ENCODE data around the gene TET3. TPM values are rescaled to one million over a fixed set of nuclear protein-coding genes. Genes with fewer than 3 reads are reported as not detected.

The TET3 gene
- 10 to 100 TPM in 1 of 3 donors, 1 to 10 TPM in 2; 7.9 to 13.2 (median 9.8) TPM for total RNA-seq

DNA sequence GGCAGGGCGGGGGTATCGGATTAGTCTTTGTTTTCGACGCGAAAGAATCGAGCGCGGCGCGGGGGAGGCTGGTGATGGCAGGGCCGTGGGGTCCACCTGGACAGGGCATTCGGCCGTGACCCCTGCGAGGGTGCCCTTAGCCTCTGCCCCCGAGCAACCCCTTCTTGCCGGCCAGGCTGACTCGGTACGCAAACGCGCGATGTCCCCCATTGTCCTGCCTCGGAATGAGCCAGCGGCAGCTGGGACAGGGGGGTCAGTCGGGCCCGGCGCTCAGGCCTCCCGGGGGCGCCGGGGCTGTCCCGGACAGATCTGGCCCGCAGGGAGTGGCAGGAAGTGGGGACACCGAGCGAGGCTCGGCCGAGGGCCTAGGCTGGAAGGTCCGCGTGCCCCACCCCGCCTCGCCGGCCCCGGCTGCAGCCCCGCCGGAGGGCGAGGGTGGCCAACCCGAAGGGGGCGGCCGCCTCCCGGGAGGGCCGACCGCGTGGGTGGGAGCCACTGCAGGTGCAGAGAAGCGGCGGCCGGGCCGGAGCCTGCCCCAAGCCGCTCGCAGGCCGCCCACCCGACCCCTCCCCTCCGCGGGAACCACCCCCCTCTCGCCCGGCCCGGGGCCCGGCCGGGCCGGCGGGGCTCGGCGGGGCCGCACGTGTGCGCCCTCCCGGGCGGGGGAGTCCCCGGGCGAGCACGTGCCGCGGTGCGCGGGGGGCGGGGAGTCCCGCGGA, at the start of gene TET3:
Gene TET3 (plus strand): TSS at position 708 of the 719 bp plus-strand sequence. CDS start 1,494 bp downstream, outside the sequence.
- no peak for DNase-seq (ENCODE audit: low spot score in 2 of 2)
- TF ChIP-seq POLR2AphosphoS5 (IDR thresholded peaks at IDR 0.05): no peak
- no peak for TF ChIP-seq POLR2A (IDR thresholded peaks at IDR 0.05)
- TF ChIP-seq, protein P1, sequence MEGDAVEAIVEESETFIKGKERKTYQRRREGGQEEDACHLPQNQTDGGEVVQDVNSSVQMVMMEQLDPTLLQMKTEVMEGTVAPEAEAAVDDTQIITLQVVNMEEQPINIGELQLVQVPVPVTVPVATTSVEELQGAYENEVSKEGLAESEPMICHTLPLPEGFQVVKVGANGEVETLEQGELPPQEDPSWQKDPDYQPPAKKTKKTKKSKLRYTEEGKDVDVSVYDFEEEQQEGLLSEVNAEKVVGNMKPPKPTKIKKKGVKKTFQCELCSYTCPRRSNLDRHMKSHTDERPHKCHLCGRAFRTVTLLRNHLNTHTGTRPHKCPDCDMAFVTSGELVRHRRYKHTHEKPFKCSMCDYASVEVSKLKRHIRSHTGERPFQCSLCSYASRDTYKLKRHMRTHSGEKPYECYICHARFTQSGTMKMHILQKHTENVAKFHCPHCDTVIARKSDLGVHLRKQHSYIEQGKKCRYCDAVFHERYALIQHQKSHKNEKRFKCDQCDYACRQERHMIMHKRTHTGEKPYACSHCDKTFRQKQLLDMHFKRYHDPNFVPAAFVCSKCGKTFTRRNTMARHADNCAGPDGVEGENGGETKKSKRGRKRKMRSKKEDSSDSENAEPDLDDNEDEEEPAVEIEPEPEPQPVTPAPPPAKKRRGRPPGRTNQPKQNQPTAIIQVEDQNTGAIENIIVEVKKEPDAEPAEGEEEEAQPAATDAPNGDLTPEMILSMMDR (IDR thresholded peaks at IDR 0.05): no peak
- Histone ChIP-seq H3K9me3 (no peaks in the 10 kb centered on the region), H3K27me3 (no peaks in the 10 kb centered on the region), H3K27ac (peak within 1 kb of the TSS; percentile 90 to 91), H3K36me3 (no peaks in the 10 kb centered on the region), H3K4me3 (peak within 1 kb of the TSS; percentile 54 to 83 (median 69)), H3K4me1 (peaks cover 8 to 12% of the 10 kb centered on the region in 2 donors)
- intact Hi-C loops (cut with DNase I; ENCODE audit: low total_unique reads): loop anchor here (10.0 kb wide), 1 partner anchor 60 kb away; the partner anchor contains the start of gene DGUOK

DNA sequence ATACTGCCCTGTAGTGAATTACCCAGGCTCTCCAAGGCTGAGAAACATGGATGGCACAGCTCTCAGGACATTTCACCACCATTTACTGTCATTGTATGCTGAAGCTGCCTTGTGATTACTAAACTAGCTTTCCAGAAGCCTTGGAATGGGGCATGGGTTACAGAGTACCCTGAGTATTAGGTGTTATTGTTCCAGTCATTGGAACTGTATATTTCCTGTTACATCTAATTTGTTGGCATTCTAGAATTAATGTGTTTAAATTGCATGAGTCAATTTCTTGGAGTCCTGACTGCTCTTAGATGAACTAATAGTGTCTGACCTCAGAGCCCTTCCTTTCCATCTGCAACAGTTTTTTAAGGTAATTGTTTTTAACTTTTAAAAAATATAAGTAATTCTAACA, 49.1 kb upstream of the TET3 start:
- Histone ChIP-seq H3K36me3 (no peaks in the 10 kb centered on the region), H3K4me1 (no peaks in the 10 kb centered on the region), H3K27me3 (no peaks in the 10 kb centered on the region), H3K9me3 (no peaks in the 10 kb centered on the region), H3K4me3 (no peak overlapping the region), H3K27ac (peak overlapping the region in 1 of 2 donors; percentile 57)
- no peak for TF ChIP-seq POLR2A (IDR thresholded peaks at IDR 0.05)
- TF ChIP-seq POLR2AphosphoS5 (IDR thresholded peaks at IDR 0.05): no peak
- TF ChIP-seq, protein P1 (IDR thresholded peaks at IDR 0.05): no peak
- intact Hi-C loops (cut with DNase I; ENCODE audit: low total_unique reads): no loop called here
- DNase-seq (ENCODE audit: low spot score in 2 of 2): no peak

GRCh38 chr2:73937103-73937885, 47.4 kb upstream of the TET3 start:
- intact Hi-C loops (cut with DNase I; ENCODE audit: low total_unique reads): no loop called here
- no peak overlapping the region for H3K27ac ChIP-seq
- no peaks in the 10 kb centered on the region for H3K4me1 ChIP-seq
- H3K36me3 ChIP-seq: no peaks in the 10 kb centered on the region
- H3K9me3 ChIP-seq: no peaks in the 10 kb centered on the region
- DNase-seq (ENCODE audit: low spot score in 2 of 2): no peak
- TF ChIP-seq, protein P1 (IDR thresholded peaks at IDR 0.05): no peak
- no peak for TF ChIP-seq POLR2A (IDR thresholded peaks at IDR 0.05)
- no peak for TF ChIP-seq POLR2AphosphoS5 (IDR thresholded peaks at IDR 0.05)
- H3K27me3 ChIP-seq: no peaks in the 10 kb centered on the region
- no peak overlapping the region for H3K4me3 ChIP-seq

DNA sequence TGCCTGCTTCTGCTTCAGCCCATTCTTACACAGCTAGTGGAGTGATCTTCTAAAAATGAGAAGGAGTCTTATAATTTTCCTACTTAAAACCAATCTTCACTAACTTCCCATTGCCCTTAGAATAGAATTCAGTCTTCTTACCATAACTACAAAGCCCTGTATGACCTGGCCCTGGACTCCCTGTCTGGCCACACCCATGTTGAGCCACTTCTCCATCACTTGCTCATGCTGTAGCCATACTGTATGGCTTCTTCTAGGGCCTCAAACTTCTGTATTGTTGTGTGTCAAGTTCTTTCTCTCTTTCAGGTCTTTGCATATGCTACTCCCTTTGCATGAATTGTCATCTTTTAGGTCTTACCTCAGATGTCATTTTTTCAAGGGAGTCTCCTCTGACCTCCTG, 46.8 kb upstream of the TET3 start:
- Histone ChIP-seq H3K4me1 (no peaks in the 10 kb centered on the region), H3K4me3 (no peak overlapping the region), H3K27ac (no peak overlapping the region), H3K27me3 (no peaks in the 10 kb centered on the region), H3K36me3 (no peaks in the 10 kb centered on the region), H3K9me3 (no peaks in the 10 kb centered on the region)
- no peak for DNase-seq (ENCODE audit: low spot score in 2 of 2)
- intact Hi-C loops (cut with DNase I; ENCODE audit: low total_unique reads): no loop called here
- TF ChIP-seq POLR2AphosphoS5 (IDR thresholded peaks at IDR 0.05) (no peak), POLR2A (IDR thresholded peaks at IDR 0.05) (no peak)
- TF ChIP-seq, protein P1 (IDR thresholded peaks at IDR 0.05): no peak
